GM21360 (cell line): ENCODE data around the gene LRRN3.
"Not testable (repeated sequence)": the region's sequence is repeated elsewhere in the genome, so short reads cannot be mapped to it uniquely, and the experiment has no call there.

ENCODE experiments used
- ATAC-seq: cut with Tn5 transposase; IDR thresholded peaks from one replicate; pipeline ENCODE4 v1.9.1; 2021; ENCODE audit warnings: mild to moderate bottlenecking, moderate library complexity; ENCODE audit not compliant: unreplicated experiment

Gene LRRN3

DNA sequence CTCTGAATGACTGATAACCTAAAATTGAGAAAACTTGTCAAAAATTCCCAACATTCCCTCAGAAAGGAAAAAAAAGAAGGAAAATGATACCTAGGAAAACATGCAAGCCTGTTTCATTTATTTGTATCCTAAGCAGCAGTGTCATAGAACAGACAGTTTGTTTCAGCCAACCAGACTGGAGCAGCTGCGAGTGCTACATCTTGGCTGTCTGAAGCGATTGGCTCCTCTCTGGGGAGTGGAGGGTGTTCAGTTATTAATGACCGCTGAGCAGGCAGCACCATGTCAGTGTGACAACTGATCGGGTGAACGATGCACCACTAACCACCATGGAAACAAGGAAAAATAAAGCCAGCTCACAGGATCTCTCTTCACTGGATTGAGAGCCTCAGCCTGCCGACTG lies at the start of gene LRRN3:
Gene LRRN3 (plus strand): TSS at position 282 of the 400 bp plus-strand sequence. CDS start 31,646 bp downstream, outside the sequence.
- ATAC-seq = no peak

DNA sequence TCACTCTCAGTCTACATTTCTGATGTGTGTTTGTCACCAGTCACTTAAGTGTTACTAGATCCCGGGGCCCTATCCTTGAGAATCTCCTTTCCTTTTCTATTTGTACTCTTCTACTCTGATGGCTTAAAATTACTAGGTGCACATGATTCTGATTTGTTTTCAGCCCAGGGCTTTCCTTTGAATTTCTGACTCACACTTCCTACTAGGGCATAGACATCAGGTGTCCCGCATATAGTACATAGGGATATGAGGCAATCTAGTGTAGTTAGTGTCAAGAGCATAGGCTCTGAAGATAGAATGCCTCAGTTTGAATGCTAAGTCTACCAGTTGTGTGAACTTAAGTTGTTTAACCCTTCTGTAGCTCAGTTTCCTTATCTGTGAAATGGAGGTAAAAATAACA lies 49.4 kb upstream of the LRRN3 start:
- no peak for ATAC-seq

DNA sequence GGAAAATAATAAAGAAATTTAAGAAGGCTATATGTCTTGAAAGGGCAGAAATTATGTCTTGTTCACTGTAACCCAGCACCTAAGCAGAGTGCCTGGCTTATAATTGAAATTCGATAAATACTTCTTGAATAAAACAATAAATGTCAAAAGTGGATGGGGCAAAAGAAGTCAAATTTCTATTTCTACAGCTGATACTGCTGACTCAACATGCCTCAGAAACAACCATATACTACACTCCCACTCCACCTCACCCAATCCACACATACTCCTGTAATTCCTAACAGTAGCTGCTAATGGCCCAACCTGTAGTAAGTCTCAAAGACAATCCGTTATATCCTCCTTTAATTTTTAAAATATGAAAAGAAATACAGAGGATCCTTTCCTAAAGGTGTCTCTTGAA lies 48.1 kb upstream of the LRRN3 start:
- no peak for ATAC-seq

DNA sequence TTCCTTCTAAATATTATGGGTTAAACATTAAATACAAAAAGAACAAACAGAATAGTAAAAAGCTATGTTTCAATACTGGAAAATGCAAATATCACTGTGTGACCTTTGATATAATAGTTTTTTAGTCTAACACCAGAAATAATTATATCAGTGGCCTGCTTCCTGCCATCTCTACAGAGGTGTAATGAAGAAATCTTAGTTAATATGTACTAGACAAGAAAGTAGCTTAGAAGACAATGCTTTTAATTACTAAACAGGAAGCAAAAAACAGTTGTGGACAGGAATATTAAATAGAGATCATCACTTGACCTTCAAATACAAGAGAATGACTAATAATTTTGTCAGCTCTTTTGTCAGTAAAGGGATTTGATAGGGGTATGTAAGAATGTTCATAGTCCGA lies 47.4 kb upstream of the LRRN3 start:
- ATAC-seq = no peak

GRCh38 chr7:111045449-111045848 lies 45.5 kb upstream of the LRRN3 start:
- ATAC-seq = no peak

- no peak for ATAC-seq
Observed at GRCh38 chr7:111047595-111047994, 43.3 kb upstream of the LRRN3 start.

- no peak for ATAC-seq
Observed at GRCh38 chr7:111049971-111050680, 40.8 kb upstream of the LRRN3 start.

- ATAC-seq = no peak
Observed at GRCh38 chr7:111050875-111051416, 40.0 kb upstream of the LRRN3 start.

DNA sequence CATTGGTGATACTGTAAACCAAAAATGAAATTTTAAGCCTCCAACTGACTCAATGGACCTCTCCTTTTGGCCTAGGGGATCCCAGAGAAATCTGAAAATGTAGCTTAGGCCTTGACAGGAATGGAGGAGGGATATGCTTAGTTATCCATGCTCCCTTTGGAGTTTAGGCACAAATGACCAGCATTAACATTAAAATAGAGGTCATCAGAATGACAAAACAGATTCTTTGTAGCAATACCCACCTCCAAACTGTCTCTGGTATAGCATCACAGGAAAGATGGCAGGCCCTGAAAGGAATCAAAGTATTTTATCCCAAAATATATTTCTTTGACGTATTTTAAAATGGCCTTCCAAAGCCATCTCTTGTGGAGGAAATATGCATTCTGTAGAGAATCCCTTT lies 39.1 kb upstream of the LRRN3 start:
- no peak for ATAC-seq

- ATAC-seq = no peak
Observed at GRCh38 chr7:111053035-111053434, 37.9 kb upstream of the LRRN3 start.

DNA sequence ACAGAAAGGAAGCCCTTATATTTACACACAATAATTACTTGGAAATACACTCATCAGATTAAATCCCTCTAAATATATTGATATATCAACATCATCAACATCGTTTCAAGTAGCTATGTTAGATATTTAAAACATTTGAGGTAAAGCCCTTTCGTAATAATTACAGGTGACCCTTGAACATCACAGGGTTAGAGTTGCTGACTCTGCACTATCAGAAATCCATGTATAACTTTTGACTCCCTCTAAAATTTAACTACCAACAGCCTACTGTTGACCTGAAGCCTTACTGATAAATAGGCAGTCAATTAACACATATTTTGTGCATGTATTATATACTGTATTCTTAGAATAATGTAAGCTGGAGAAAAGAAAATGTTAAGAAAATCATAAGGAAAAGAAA lies 34.6 kb upstream of the LRRN3 start:
- no peak for ATAC-seq

DNA sequence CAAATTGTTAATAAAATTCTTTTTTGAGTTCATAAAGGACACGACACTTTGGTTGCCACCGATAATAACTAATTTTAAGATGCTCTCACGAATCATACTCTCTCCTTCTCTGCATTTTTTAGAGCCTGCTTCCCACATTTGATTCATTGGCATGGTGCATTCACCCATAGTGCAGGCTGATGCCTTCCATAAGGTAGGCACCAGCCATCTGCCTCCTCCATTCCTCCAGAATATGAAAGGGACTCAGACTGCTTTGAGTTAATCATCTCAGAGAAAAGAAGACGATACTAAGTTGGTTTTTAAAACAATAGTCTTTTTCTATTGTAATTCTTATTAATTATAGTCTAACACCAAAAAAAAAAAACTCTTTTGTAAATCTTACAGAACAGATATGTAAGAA lies 33.9 kb upstream of the LRRN3 start:
- no peak for ATAC-seq

GRCh38 chr7:111059833-111060232 lies 31.1 kb upstream of the LRRN3 start:
- no peak for ATAC-seq

DNA sequence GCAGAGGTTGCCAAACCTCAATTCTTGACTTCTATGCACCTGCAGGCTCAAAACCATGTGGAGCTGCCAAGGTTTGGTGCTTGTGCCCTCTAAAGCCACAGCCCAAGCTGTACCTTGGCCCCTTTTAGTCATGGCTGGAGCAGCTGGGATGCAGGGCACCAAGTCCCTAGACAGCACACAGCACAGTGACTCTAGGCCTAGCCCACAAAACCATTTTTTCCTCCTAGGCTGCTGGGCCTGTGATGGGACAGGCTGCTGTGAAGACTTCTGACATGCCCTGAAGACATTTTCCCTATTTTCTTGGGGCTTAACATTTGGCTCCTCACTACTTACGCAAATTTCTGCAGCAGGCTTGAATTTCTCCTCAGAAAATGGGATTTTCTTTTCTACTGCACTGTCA lies 27.8 kb upstream of the LRRN3 start:
- no peak for ATAC-seq

DNA sequence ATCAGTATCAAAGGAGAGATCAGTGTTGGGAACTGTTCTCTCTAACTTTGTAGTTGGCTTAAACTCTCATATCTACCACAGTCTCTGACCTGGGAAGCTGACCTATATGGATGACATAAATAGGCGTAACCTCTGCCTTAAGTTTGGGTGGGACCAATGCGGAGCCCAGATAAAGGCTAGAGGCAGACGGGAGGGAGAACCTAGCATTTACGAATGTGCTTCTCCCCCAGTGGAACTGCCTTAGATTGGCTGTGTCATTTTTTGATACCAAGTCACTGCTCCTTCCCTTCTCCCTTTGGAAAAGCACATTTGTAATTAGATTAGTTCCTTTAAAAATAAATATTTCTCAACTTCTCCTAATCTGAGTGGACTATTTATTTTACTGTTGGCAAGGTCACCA lies 23.7 kb upstream of the LRRN3 start:
- no peak for ATAC-seq

- no peak for ATAC-seq
Observed at GRCh38 chr7:111067682-111068081, 23.2 kb upstream of the LRRN3 start.

DNA sequence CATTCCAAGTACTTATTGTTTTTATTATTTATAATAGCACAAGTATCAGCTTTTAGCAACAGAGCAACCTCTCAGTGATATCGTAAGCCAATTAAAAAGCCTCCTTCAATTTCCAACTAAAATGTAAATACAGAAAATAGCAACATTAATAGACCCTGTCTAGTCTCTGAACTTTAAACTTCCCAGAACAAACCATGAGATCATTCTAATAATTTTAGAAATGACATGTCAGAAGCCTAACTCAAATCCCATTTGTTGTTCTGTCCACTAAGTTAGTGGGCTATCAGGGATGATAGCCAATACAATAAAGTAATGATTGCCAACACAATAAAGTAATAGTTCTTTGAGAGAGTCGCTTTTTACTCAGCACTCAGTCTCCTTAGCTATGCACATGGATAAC lies 22.3 kb upstream of the LRRN3 start:
- no peak for ATAC-seq

GRCh38 chr7:111071556-111071955 lies 19.4 kb upstream of the LRRN3 start:
- no peak for ATAC-seq

GRCh38 chr7:111072658-111073057 lies 18.3 kb upstream of the LRRN3 start:
- not testable (repeated sequence) for ATAC-seq

DNA sequence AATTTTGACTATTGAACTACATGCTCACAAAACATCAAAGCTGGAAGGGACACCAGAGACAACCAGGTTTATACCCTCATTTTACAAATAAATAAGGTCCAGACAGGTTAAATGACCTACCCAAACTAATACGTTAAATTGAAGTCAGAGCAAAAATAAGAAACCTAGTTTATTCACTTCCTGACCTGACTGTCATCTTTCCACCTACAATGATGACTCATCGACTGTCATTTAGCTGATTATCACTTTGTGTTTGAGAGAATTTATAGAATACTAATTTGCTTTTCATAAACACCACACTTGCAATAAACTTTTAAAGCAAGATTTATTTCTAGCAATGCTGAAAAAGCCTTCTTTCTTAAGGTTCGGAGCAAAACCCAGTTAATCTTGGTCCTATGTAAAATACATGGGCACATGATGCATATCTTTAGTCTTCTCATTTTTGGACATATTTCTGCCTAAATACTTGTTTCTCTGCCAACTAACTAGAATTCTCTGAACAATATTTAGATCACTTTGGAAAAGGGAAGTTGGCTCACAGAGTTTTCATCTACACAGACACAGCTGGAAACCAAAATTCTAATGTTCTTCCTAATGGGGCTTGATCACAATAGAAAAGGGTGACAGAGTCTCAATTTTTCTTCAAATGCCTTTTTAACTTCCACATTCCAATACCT lies 16.7 kb upstream of the LRRN3 start:
- no peak for ATAC-seq

DNA sequence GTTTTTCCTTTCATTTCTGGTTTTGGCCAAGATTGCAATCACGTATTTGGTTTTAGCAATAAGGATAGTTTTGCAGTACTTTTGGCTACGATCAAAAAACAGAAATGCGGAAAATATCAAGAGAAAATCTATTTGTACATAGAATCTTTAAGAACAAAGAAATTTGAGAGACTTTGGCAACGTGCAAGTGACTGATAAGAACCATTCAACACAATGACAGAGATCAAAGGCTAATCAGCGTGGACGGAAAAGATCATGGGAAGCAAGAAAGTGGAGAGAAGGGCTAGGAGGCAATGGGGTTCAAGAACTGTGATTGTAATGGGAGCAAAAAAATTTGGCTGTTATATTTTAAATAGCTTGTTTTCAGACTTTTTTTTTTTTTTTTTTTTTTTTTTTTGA lies 16.2 kb upstream of the LRRN3 start:
- no peak for ATAC-seq

DNA sequence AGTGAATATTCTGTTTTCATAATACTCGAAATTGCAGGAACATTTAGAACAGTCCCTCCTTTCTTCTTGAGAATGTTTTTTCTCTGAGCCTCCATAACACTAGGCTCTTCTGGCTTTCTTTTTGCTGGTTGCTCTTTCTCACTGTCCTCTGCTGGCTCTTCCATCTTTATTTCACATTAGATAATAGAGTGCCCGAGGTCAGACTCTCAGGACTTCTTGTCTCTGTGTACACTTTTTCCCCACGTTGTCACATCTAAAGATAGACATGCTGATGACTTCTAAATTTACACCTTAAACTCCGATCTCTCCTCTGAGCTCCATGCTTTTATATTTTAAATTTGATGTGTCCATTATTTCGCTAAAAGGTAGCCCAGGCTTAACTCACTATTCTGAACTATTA lies 15.4 kb upstream of the LRRN3 start:
- no peak for ATAC-seq
